Measurements from ENCODE around the gene PTPRN2.
"Not testable (repeated sequence)": the region's sequence is repeated elsewhere in the genome, so short reads cannot be mapped to it uniquely, and the experiment has no call there.

Gene PTPRN2

DNA sequence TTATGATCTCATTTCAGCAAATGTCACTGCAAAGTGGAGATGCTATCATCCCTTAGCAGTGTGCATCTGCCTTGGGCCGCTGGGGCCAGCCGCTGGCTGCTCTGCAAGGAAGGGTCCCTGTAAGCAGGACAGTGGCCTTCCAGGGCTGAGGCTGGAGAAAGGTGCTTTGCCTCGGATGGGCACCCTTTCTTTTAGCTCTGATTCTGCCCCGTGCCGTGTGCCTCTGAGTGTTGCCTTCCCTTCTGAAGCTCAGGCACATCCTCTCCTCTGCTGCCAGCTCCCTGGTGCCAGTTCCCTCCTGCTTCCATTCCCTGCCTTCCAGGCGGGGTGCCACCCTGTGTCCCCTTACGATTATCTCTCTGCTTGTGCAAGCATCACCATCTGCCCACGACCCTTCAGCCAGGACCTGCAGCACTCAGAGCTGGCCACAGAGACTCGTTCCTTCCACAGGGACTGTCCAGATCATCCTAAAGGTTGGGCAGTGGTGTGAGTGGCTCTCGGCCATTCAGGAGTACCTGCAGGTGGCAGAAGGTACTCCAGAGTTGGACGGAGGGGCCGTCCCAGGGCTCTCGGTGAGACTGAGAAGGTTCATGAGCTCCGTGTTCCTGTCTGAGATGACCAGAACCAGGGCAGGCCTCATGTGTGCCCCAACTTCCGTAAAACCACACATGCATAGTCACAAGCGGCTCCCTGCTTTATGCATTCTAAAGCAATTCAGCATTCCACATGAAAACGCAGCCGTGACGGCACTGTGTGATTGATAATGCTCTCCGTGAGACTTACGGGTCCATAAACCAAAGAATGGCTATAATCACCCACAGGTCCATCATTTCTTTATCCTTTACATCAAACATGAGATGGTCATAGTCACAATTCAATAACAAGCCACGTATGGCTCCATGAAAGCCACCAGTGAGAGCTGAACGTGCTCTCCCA lies 879.4 kb downstream of the PTPRN2 start:
- peak in 1 of 2 donors; percentile 4 for DNase-seq

DNA sequence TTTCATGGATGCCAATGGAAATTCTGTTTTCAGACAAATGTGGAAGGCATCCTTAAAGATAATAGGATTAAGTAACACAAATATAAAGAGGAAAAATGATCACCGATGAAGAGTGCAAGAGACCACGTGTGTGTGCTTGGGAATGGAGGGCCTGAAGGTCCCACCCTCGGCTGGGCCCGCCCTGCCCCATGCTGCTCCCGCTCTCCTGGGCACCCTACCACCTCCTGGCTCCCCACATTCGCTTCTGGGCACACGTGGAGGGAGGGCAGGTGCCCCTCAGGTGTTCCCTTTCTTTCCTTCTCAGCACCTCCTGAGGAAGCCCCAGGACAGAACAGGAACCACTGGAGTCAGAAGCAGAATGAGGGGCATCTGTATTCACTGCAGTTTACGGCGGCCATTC lies 883.3 kb downstream of the PTPRN2 start:
- no peak for DNase-seq

DNA sequence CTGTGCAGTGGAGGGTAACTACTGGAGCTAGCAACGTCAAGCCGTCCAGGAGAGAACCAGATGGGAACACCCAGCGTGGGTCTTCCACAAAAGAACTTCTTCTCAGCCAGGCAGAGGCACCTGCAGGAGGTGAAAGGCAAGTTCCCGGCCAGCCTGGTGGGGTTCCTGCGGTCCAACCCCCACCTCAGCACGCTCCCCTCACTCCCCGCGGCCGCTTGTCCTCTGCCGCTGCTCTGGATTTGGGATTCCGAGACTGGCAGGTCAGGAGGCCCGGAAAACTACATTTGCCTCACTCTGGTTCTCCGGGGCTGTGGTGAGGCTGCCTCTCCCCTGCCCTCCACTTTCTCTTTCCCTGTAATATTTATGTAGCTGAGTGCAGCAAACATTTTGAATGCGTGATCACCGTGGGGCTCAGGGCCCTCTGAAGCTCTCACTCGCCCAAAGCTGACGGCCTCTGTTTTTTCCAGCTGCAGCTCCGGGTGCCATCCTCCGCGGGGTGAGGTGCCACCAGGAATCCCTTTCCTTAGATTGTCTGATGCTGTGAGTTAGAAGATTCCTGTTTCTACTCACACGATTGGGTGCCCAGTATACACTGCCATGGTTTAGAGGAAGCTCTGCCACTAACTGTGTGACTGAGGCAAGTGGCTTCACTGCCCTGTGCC lies 884.0 kb downstream of the PTPRN2 start:
- DNase-seq: peak in 1 of 2 donors; percentile 1

DNA sequence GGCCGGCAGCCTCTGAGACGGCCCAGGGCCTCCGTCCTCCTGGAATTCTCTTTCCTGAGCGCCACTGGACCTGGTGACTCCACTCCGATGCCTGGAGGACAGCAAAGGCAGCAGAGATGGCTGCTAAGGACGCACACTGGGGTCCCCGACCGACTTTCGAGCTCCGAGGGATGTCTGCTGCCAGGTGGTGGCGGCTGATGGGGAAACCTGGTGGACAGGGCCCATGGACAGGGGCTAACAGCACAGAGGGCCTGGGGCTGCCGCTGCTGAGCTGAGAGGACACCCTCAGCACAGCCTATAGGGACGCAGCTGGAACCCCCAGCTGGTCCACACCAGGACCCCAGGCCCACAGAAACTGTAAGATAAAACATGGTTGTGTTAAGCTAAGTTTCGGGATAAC lies 884.5 kb downstream of the PTPRN2 start:
- peak in 1 of 2 donors; percentile 4 for DNase-seq

DNA sequence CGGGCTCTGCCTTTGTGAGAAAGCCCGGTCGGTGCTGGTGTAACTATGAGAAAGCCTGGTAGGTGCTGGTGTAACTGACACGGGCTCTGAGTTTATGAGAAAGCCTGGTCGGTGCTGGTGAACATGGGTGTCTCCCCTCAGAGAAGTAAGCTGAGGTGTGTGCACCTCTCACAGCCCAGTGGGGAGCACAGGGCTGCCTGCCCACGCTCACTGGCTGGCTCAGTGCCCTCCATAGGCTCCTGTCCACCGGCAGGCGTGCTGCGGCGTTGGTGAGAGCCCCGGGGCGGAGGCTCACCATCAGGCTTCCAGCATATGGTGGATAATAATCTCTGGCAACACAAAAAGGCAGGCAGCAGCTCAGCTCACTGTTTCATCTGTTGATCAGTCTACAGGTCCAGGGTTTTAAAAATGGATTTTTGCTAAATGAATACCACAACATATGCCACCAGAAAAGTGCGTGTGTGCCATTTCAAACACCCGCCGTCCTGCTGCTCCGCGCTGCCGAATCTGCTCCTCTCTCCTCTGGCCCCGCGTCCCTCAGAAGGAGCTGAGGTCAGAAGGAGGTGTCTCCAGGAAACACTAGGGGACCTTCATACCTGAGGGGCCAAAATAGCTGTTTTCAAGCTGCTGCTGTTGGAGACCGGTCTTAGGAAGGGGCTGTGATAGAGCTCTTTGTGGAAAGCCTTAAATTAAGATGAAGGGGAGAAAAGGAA lies 885.2 kb downstream of the PTPRN2 start:
- DNase-seq: peak in 1 of 2 donors; percentile 7

DNA sequence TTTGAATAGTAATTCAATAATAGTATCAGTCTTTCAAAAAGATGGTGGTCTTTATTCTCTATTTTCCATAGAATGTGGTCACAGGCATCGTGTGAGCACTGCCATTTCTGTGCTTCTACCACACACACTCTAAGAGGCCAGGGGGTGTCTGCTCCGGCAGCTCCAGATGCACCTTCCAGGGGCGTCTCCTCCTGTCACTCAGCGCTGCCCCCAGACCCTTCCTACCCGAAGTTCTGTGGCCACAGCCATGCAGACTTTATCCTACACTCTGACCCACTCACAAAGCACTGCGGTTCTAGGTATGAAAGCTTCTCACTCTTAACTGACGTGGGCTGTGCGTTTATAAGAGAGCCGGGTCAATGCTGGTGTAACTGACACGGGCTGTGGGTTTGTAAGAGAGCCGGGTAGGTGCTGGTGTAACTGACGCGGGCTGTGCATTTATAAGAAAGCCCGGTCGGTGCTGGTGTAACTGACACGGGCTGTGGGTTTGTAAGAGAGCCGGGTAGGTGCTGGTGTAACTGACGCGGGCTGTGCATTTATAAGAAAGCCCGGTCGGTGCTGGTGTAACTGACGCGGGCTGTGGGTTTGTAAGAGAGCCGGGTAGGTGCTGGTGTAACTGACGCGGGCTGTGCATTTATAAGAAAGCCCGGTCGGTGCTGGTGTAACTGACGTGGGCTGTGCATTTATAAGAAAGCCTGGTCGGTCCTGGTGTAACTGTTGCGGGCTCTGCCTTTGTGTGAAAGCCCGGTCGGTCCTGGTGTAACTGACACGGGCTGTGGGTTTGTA lies 886.0 kb downstream of the PTPRN2 start:
- peak in 1 of 2 donors; percentile 4 for DNase-seq

DNA sequence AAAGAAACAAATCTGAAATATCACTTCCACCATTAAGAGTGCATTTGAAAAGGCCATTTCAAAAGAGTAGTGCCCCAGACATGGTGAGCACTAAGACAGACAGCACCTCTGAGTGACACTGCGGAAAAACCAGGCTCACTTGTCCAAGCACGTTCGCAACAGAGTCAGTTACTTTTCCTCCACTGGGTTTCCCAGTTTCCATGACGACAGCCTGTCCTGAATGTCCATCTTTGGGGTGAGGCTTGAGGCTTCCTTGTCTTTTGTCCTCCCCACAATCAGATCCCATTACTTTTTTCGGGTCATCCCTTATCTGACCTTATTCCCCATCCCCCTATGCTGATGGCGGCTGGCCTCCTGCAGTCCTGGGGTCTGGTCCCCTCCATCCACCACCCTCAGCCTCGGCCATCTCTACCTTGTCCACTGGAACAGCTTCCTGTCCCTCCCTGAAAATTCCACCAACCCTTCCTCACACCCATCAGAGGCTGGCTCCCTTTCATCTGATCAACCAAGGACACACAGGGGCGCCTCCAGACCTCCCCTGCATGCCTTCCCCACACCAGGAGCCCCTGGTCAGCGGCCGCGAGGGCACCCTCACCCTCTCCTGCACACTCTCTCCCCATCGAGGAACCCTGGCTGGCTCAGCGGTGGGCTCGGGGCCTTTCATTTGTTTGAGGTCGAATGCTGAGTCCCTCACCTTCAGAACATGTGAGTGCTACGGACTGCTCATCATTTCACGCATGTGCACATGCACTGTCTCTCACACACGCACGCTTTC lies 887.2 kb downstream of the PTPRN2 start:
- no peak for DNase-seq

DNA sequence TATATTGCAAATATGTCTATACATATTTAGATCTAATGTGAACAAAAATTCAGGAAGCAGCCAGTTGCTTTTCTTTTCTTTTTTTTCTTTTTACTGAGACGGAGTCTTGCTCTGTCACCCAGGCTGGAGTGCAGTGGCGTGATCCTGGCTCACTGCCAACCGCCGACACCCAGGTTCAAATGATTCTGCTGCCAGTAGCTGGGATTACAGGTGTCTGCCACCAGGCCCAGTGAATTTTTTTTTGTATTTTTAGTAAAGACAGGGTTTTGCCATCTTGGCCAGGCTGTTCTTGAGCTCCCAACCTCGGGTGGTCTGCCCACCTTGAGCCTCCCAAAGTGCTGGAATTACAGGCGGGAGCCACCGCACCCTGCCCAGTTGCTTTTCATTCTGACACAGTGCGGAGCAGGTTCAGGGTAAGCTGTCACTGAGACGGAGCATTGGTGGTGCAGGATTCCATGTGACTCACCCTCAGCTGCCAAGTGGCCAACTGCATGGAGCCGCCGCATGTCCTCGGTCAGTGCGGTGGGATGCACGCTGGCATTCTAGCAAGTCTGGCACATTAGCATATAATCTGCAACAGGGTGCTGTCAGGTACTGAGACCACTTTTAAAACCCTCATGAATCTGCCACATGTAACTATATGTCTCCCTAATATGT lies 888.1 kb downstream of the PTPRN2 start:
- DNase-seq: no peak

DNA sequence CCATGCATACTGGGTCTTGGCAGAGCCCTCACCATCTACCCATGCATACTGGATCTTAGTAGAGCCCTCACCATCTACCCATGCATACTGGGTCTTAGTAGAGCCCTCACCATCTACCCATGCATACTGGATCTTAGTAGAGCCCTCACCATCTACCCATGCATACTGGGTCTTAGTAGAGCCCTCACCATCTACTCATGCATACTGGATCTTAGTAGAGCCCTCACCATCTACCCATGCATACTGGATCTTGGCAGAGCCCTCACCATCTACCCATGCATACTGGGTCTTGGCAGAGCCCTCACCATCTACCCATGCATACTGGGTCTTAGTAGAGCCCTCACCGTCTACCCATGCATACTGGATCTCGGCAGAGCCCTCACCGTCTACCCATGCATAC lies 890.3 kb downstream of the PTPRN2 start:
- DNase-seq: not testable (repeated sequence)

DNA sequence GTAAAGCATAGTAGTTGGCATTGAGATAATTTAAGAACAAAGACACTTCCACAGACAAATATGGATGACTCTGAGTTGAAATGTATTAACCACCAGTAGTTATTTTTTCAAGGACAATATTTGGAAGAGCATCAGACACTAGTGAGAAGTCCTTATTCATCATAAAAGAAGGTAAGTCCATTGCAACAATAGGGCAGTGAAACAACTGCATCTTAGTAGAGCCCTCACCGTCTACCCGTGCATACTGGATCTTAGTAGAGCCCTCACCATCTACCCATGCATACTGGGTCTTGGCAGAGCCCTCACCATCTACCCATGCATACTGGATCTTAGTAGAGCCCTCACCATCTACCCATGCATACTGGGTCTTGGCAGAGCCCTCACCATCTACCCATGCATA lies 892.0 kb downstream of the PTPRN2 start:
- not testable (repeated sequence) for DNase-seq

DNA sequence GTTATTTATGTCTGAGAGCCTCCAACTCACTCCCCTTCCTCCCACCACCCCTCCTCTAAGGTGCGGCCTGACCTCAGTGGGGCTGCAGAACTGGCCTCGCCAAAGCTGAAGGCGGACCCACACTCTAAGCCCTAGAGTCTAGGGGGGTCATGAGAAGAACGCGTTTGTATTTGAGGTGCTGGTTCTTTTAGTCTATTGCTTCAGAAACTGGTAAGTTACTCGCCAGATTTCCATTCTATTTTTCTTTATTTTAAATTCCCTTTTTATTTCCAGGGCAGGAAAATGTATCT lies 893.3 kb downstream of the PTPRN2 start:
- peak in 1 of 2 donors; percentile 6 for DNase-seq

DNA sequence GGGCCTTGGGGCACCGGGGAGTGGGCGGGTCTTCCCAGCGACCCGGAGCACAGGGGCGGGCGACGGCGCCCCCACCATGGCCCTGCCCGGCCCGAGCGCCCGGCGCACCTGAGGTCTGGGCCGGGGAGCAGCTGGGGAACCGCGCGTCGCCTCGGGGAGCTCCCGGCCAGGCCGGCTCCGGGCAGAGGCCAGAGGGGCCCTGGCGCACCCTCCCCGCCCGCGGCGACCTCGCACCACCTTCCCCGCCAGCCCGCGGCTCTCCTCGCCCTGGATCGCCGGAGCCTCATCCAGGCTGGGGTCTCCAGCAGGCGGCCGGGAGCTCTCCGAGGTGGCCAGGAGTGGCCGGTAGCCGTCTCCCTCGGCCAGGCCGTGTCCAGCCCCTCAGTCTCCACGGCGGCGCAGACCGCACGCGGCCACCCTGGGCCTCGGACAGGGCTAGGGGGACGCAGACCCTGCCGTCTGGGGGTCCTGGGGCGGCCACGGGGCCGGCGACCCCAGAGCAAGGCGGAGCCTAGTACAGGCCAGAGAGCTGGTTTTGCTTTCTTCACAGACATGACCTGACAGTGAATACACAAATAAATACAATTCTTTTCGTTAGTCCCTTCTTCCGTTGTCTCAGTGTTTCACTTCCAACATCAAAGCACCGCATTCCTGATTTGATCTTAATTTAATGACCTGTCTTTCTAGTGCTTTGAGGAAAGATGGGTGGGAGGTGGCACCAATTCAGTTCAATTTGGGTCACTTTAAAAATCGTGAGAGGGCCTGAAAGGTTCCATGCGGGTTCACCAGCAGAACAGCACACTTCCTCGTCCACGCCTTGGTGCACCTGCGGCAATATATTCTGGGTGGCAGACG lies 893.9 kb downstream of the PTPRN2 start:
- peak in 1 of 2 donors; percentile 5 for DNase-seq

DNA sequence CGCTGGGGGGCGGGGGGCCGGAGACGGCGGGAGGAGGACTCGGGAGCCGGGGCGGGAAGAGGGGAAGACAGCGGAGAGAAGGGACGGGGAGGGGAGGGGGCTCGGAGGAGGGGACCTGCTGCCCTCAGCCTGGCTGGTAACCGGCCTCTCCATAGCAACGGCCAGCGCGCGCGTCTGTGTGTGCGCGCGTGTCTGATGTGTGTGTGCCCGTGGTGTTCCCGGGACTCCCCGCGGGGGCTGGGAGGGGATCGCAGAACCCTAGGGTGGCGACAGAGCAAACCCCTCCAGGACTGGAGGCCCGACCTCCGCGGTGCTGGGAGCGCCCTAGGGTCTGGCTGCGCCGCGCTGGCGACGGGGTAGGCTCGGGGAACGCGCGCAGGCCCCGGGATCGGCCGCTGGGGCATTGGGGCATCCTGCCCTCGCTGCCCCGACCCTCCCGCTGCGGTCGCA lies 894.5 kb downstream of the PTPRN2 start:
- DNase-seq: peak in 1 of 2 donors; percentile 7

DNA sequence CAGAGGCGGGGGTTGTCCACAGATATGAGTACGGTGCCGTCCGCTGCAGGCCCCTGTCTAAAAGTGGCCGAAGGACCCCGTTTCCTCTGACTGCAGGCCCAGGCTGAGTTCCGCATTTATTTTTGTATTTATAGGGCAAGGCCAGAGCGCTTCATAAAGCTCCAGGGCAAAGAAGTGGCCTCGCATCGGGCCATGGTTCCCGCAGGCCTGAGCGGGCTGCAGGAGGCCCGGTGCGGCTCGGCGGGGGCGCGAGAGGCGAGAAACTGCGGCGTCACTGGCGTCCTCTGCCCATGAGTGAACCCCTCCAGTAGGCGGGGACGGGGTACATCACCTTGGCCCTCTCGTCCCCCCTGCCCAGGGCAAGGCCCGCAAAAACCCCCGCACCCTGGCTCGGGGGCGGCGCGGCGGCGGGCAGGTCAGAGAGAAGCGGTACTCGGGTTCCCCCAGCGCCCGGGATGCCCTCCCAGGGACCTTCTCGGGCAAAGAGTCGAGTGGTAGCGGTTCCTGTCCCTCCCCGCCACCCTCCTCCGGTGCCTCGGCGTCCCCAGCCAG lies 895.1 kb downstream of the PTPRN2 start:
- no peak for DNase-seq

DNA sequence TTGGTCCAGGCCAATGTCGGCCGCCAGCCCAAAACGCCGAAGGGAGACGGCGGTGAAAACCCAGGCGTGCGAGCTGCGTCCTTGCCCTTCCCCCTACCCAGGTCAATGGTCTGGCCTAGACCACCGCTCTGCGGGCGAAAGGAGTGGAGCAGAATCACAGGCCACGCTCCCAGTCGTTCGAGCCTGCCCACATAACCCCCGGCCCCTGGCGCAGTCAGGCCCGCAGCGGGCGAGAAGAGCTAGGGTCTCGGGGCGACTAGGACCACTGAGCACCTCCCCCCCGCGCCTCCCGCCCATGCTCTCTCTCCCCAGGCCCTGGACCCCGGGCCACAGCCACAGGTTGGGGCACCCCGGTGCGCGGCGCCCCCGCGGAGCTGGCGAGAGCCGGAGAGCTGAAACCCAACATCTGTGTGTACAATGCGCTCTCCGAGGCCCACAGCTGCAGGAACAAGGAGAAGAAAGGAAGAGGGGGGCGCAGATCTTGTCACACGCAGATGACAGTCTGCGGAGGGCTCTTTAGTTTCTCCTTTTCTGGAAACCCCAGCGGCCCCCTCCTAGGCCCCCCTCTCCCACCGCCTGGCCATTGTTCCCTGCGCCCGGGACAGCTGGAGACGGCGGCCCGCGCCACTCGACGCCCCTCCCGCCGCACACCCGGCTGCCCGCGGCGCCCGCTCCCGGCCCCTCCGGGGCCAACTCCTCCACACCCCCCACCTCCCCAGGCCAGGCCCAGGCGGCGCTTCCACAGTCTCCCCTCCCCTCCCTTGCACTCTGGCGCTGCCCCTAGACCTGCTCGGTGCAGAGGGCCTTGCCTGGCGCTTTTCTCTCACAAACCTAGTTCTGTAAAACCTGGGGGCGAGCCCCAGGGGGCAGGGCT lies 895.8 kb downstream of the PTPRN2 start:
- peak in 1 of 2 donors; percentile 8 for DNase-seq

DNA sequence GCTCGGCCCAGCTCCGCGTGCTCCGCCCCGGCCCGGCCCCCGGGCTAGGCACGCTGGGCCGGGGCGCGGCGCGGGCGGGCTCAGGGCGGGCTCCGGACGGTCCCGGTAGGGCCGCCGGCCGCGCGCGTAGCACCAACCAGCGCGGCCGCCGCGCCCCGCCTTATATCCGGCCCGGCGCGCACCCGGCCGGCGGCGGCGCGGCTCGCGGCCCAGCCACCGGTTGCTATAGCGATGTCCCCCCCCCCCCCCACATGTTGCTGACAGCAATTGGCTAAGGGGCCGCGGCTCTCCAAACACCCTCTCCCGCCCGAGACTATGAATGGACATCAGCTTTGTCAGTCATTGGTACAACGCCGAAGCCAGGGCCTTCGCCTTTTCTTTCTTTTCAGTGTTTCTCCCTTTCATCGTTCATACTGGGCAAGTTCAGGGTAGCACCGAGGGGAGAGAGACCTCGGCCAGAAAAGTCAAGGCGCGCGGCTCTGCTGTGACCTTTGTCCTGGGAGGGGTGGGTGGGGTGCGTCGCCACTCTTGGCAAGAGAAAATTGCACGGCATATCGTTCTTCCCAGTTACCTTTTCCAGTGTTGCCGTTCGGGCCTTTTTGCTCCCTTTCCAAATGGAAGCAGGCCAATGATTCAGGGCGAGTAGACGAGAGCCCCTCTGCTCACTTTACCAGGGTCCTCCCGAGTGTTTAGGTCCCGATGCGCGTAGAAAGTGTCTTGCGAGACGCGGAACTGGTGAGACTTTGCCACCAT lies 896.6 kb downstream of the PTPRN2 start:
- no peak for DNase-seq

DNA sequence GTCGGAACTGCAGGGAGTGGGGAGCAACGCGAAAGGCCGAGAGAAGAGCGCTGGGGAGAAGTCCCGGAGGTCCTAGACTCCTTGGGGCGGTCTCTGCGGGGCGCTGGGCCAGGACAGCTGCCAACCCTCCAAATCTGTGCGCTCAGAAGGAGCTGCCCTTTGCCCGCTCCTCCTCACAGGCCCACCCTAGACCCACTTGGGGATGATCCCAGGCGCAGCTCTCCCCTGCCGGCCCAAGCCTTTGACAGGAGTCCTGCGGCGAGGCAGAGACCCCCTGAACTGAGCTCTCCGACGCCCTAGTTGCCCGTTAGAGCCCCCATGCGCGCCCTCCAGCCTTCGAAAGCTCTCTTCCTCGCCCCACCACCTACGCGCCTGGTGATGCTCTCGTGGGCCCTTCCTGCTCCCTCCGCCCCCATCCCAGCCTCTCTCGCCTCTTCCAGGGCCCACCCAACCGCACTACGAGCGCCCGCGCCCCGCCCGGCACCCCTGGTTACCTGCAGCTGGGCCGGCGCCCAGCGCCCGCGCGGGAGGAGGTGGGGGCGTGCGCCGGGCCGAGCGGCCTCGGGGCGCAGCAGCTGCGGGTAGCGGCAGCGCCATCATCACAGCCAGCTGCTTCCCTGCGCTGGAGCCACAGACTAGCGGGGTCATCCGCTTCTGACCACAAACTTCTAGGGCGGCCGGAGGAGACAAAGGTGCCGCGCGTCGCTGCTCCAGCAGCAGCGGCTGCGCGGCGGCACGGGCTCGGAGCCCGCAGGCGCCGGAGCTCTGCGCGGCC lies 897.4 kb downstream of the PTPRN2 start:
- peak in 1 of 2 donors; percentile 6 for DNase-seq
